ENCODE data around the gene MTX1. TPM values are rescaled to one million over a fixed set of nuclear protein-coding genes. Genes with fewer than 3 reads are reported as not detected.
"Not testable (repeated sequence)": the region's sequence is repeated elsewhere in the genome, so short reads cannot be mapped to it uniquely, and the experiment has no call there.

Gene MTX1, protein sequence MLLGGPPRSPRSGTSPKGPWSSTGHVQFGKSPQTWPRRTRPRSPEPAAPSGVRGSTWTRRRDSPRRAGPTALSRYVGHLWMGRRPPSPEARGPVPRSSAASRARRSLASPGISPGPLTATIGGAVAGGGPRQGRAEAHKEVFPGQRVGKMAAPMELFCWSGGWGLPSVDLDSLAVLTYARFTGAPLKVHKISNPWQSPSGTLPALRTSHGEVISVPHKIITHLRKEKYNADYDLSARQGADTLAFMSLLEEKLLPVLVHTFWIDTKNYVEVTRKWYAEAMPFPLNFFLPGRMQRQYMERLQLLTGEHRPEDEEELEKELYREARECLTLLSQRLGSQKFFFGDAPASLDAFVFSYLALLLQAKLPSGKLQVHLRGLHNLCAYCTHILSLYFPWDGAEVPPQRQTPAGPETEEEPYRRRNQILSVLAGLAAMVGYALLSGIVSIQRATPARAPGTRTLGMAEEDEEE
- 69.7 and 72.8 TPM in 2 replicates for total RNA-seq (2014; rRNA removed; shearing (Covaris generic))
- polyA plus RNA-seq (2014; cell fraction: nucleus; rRNA removed) = 98.2 and 121 TPM in 2 replicates

DNA sequence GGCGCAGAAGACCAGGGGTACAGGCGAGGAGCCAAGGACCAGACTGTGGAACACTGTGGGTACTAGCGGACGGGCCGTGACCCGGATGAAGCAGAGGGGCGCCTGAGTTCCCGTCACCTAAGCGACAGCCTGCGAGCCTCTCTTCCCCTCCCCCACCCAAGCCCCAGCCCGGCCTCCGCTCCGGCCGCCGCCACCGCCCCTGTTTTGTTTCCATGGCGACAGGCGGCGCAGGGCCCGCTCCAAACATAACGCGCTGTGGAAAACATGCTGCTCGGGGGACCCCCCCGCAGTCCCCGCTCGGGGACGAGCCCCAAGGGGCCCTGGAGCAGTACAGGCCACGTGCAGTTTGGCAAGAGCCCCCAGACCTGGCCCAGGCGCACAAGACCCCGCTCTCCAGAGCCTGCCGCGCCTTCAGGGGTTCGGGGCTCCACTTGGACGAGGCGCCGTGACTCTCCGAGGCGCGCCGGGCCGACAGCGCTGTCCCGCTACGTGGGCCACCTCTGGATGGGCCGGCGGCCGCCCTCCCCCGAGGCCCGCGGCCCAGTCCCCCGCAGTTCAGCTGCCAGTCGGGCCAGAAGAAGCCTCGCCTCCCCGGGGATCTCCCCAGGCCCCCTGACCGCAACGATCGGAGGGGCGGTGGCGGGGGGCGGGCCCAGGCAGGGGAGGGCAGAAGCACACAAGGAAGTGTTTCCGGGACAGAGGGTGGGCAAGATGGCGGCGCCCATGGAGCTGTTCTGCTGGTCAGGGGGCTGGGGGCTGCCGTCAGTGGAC, at the start of gene MTX1:
TSS of gene MTX1 (plus strand) at position 155 of the 771 bp plus-strand sequence. CDS start at position 265, 110 bp downstream.
- peak; percentile 84 for DNase-seq (ENCODE audit: extremely low read depth, low read depth)

DNA sequence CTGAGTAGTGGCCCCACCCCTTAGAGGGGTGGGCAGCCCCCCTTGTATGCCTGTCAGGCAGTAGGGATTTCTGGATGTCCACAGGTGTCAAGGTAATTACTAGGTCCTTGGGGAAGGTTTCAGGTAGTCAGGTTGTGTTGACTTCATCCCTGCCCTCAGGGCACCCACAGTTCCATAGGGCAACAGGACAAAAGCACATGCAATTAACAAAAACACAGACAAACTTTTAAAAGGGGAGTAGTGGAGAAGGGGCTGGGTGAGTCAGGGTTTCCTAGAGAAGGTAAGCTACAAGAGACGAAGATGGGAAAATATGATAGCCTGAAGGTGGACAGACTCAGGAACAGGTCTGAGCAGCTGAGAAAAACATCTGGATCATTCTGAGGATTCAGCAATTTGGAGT, 49.5 kb upstream of the MTX1 start:
- DNase-seq (ENCODE audit: extremely low read depth, low read depth) = no peak

DNA sequence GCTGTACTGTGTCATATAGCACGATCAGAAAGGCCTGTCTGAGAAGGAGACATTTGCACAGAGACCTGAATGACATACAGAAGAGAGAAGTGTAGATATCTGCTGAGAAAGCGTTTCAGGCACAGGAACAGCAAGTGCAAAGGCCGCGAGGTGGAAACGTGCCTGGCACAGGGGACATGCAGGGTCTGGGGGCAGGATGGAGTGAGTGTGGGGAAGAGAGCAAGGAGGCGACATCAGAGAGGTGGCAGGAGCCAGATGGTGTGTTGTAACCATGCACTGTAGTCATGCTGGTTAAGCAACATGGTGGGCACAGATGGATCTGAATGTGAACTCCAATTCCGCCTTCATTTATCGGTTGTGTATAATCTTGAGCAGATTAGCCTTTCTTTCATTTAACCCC, 48.4 kb upstream of the MTX1 start:
- no peak for DNase-seq (ENCODE audit: extremely low read depth, low read depth)

DNA sequence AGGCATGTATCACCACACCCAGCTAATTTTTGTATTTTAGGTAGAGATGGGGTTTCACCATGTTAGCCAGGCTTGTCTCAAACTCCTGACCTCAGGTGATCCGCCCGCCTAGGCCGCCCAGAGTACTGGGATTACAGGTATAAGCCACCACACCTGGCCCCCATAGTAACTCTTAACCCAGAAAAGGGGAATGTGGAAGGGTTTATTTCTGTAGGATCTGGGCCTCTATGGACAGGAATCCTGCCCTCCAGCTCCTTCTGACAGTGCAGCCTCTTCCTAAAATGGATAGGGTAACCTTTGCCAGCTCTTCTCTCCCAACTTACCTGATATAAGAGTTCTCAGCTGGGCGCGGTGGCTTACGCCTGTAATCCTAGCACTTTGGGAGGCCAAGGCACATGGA, 45.9 kb upstream of the MTX1 start:
- not testable (repeated sequence) for DNase-seq (ENCODE audit: extremely low read depth, low read depth)

DNA sequence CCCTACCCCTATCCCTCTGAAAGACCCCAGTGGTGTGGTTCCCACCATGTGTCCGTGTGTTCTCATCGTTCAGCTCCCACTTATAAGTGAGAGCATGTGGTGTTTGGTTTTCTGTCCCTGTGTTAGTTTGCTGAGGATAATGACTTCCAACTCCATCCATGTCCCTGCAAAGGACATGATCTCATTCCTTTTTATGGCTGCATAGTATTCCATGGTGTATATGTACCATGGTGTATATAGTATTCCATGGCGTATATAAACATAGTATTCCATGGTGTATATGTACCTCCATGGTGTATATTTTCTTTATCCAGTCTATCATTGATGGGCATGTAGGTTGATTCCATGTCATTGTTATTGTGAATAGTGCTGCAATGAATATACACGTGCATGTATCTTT, 44.7 kb upstream of the MTX1 start:
- DNase-seq (ENCODE audit: extremely low read depth, low read depth) = not testable (repeated sequence)

DNA sequence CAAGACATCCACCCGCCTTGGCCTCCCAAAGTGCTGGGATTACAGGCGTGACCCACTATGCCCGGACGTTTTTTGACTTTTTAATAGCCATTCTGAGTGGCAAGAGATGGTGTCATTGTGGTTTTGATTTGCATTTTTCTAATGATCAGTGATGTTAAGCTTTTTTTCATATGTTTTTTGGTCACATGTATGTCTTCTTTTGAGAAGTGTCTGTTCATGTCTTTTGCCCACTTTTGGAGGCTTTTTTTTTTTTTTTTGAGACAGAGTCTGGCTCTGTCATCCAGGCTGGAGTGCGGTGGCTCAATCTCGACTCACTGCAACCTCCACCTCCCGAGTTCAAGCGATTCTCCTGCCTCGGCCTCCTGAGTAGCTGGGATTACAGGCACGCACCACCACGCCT, 43.9 kb upstream of the MTX1 start:
- DNase-seq (ENCODE audit: extremely low read depth, low read depth) = not testable (repeated sequence)

DNA sequence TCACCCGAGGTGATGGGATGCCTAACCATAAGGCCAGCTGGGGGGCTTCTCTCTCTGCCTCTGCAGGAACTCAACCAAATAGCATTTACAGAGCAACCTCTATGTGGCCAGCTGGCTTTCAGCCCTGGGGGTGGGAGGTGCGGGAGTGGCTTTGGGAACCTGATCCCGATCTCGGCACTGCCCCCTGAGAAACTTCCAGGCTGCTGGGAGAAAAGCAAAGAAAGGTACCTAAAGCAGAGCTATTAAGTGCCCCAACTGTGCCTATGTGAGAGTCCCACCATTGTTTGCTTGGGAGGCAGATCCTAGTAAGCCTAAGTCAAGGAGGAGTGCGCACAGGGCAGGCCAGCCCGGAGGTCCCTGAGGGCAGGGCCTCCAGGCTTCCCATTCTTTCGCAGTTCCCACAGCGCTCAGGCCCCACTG, 42.4 kb upstream of the MTX1 start:
- DNase-seq (ENCODE audit: extremely low read depth, low read depth) = no peak

DNA sequence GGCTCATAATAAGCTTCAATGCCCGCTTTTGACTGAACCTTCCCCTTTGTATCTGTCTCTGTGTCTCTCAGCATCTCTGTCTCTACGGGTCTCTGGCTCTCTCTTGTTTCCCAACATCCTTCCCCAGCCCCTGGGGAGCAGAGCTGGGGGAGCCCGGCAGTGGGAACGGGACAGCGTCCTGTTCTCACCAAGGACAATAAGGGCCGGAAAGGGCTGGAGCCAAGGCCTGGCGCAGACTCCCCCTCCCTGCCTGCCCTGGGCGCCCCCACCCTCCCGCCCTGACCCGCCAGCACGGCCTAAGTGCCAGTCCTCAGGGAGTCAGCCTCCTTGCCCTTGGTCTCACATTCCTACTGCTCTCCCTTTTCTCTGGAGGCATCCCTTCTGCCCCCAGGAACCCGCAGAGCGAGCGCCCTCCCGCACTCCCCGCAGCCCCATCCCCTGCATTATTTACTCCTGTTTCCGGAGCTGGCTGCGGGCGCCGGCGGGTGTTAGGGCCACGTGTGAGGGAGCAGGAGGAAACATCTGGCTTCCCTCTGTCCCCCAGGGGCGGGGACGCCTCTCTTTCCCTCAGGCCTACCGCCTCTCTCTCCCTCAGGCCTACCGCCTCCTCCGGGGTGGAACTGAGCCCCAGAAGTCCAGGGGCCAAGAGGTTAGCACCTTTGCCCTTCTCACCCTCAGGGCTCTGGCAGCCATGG, 41.9 kb upstream of the MTX1 start:
- no peak for DNase-seq (ENCODE audit: extremely low read depth, low read depth)

DNA sequence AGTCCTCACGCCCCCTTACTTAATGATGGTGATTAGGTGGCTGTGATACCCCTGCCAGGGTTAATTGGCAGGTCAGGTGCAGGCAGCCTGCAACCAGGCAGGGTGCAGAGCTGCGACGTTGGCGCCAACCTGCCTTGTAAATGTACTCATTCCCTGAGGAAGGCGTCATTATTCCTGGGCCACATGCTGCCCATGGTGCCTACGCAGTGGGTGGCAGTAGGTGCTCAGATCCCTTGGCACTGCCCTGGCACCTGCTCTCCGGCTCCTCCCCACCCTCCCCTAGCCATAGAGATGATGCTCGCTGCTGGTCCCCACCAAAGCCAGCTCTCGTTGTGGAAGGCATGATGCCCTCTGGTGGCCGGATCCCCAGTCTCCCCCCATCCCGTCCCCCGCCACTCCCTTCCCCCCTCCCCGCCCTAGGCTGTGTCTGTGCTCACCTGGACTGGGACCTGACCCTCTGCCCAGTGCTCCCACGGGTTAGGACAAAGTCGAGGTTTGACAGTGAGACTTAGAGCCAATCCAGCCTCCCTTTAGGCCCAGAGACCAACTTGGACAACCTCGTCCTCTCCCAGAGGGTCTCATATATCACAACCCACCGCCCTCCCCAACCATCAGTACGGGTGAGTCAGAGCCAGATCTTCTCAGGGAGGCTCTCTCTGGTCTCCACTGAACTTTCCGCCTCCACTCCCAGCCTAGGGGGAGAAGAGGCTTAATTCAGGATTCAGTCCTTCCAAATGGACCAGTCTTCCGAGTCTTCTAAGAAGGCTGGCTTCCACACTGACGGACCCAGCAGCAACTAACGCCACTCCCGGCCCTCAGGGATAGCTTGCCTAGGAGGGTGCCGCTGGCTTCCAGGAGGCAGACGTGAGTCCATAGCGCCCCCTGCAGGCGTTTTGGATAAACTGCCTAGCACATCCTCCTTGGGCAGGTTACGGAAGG, 41.1 kb upstream of the MTX1 start:
- peak; percentile 92 for DNase-seq (ENCODE audit: extremely low read depth, low read depth)

DNA sequence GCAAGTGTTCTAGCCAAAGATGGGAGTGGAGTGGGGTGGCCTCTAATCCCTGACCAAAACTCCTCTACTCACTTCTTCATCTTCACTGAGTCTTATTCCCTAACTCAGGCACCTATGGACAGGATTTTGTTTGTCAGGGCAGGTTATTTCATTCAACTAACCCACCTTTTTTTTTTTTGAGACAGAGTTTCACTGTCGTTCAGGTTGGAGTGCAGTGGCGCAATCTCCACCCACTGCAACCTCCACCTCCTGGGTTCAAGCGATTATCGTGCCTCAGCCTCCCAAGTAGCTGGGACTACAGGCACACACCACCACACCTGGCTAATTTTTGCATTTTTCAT, 40.4 kb upstream of the MTX1 start:
- not testable (repeated sequence) for DNase-seq (ENCODE audit: extremely low read depth, low read depth)

DNA sequence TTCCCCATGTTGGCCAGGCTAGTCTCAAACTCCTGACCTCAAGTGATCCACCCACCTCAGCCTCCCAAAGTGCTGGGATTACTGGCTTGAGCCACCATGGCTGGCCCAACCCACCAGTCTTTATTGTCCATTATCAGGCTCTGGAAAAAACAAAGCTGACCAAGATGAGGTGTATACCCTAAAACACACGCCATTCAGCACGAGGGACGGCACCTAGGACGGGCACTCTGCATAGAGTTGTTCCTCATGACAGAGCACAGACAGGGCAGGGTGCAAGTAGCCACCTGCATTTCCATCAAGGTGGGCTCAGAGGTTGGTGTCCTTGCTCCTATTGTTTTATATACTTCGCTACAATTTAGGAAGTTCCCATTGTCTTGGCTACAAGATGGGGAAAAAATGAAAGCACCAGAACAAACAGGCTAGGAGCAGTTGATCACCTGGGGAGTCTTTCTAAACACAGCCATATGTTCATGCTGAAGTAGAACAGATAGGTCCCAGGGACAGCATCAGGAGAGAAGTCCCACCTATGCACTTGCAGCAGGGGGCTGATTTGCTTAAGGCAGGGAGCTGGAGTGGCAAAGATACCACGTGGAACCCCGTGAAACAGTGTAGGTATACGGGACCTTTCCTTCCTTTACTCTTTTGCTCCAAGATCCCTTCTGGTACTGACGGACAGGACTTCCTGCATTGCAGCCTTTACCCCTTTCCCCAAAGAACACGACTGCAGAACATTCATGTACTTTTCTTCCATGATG, 39.9 kb upstream of the MTX1 start:
- DNase-seq (ENCODE audit: extremely low read depth, low read depth) = no peak

DNA sequence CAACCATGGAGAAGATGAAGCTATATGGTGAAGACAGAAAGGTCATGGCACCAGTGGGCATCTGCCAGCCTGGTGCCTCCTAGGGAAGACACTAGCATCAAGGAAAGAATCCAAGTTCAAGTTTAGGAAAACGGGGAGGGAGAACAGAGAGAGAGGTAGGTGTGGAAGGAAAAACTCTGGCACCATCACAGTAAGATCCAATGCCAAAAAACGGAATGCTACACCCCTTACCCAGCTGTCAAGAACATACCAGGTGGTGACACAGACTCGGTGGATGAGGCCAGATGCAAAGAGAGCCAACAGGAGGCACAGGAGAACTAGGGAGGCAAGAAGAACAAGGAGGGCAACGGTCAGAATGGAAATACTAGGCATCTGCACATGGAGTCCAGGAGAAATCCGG, 39.0 kb upstream of the MTX1 start:
- DNase-seq (ENCODE audit: extremely low read depth, low read depth) = no peak

DNA sequence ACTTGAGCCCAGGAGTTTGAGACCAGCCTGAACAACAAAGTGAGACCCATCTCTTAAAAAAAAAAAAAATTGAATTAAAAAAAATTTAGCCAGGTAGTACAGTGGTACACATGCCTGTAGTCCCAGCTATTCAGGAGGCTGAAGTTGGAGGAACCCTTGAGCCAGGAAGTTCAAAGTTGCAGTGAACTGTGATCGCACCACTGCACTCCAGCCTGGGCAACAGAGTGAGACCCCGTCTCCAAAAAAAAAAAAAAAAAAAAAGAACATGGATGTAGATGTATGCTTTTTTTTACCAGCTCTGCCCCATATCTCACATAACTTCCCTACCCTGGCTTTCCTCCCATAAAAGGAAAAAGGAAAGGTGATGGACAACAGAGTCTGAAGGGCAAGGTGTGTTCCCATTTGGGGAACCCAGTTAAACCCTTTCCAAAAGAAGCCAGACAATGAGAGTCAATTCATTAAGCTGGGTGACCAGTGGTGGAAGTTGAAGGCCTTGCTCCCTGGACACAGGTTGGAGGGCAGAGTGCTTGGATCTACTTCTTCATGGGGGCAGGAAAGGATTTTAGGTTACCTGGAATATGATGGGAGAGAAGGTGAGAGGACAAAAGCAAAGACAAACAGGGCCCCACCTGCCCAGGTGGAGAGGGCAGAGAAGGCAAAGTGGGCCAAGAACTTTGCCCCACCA, 38.3 kb upstream of the MTX1 start:
- no peak for DNase-seq (ENCODE audit: extremely low read depth, low read depth)

DNA sequence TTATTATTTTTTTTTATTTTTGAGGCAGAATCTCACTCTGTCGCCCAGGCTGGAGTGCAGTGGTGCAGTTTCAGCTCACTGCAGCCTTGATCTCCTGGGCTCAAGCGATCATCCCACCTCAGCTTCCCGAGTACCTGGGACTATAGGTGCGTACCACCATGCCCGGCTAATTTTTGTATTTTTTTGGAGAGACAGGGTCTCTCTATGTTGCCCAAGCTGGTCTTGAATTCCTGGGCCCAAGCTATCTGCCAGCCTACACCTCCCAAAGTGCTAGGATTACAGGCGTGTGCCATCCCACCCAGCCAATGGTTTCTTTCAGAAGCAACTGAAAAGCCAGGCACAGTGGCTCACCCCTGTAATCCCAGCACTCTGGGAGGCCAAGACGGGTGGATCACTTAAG, 37.7 kb upstream of the MTX1 start:
- no peak for DNase-seq (ENCODE audit: extremely low read depth, low read depth)

DNA sequence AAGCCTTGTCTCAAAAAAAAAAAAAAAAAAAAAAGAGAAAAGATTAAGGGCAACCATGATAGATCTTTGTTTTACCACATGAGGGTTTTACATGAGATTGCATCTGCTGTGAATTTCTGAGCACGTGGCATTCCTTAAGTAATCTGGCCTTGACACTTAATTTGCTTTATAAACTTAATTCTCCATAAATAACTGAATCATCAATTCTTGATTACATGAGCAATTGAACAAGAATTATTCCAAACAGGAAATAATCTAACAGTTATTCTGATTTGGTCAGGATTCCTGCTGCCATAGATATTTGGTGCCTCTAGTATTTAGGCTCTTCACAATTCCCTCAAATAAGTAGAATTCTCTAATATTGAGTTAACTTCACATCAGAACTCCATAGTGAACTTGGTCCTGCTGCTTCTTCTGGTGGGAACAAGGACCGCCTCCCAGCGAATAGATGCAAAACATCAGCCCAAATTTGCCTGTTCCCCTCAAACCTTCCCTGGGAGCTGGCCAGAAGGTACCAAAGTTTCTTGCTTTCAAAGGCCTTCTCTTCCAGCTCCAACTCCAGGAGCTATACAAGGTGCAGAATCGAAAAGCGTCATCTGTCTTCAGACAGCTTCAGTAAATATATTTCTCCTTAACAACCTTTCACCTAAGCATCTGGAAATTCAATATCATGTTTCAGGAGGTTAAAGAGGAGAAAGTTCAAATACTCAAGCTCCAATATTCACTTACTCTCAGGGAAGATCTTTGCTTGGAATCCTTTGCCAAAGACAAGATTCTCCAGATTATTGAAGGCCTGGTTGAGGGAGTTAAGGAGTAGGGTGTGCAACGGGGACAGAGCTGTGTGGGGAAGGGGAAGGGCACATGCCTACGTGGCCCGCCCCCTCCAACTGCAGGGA, 36.4 kb upstream of the MTX1 start:
- DNase-seq (ENCODE audit: extremely low read depth, low read depth) = no peak

DNA sequence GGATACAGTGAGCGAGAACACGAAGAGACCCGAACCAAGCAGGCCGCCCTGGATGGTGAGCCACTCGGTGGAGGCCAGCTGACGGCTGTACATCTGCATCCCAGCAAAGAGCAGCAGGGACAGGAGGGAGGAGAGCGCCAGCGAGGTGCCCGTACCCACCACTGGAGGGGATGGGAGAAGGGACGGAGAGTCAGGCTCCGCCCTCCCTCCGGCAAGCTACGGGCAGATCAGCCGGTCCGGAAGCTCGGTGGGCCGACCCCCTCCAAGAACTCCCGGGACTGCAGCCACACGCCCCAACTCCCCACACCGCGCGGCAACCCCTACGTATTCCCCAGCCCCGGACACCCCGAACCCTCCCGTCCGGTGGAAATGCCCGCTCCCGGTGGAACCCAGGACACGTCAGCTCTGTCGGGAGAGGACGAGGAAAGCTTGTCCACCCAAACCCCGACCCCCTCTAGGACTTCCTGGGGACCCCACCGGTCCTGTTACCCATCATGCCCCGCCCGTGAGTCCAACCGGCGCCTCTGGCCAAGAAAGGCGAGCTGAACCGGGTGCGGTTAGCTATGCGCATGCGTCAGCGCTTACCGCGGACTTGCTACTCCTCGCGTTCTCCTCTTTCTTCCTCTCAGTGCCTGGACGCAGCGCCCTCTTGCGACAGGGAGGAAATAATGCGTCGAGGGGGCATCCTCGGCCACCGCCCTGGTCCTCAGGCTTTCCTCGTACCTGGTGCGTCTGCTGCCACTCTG, 35.6 kb upstream of the MTX1 start, which contains the start of gene KRTCAP2:
TSS of gene KRTCAP2 (minus strand) at position 573 of the 746 bp plus-strand sequence. CDS start at position 493, 80 bp downstream.
- DNase-seq (ENCODE audit: extremely low read depth, low read depth) = peak; percentile 99

All from NCI-H460 (cell line).